Activated T-cell treated with anti-CD3 and anti-CD28 coated beads for 1 hour (primary cell): ENCODE results near the gene GARS1.

Experiments used
- DNase-seq: peaks from one replicate; pipeline ENCODE4 v3.0.0-alpha.2; 2020; ENCODE audit warnings: low read depth

Gene GARS1

DNA sequence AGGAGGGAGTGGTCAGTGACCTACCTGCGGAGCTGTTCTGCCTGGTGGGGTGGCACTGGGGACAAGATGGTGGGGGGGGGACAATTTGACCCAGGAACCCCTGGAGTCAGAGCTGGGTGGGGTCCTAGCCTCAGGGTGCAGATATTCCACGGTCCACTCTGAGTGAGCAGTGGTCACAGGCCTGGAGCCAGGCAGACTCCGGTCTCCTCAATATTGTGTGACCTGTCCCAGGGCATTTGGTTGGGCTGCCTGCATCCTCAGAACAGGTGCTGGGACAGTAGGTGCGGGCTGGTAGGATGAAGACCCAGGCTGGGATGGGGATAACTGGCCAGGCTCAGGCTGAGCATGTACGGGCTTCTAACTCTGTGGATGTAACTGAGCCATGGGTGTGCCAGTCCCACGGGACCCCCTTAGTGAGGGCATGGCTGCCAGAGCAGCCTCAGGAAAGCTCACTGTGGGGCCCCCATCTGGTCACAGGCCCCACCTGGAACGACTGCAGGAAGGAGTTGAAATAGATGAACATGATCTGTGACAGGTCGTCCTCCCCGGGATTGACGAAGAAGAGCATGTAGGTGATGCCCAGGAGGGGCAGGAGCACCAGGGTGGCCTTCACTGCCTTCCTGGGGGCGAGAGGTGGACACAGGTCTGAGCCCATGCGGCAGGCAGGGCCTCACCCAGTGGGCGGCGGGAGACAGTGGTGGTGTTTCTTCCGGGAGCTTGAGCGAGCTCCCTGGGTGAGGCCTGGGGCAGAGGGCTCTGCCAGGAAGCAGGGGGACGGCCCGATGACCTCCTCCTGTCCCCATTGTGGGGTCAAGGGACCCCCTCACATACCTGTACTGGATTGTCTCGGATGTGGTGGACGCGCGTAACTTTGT lies 60.7 kb downstream of the GARS1 start:
- no peak for DNase-seq

DNA sequence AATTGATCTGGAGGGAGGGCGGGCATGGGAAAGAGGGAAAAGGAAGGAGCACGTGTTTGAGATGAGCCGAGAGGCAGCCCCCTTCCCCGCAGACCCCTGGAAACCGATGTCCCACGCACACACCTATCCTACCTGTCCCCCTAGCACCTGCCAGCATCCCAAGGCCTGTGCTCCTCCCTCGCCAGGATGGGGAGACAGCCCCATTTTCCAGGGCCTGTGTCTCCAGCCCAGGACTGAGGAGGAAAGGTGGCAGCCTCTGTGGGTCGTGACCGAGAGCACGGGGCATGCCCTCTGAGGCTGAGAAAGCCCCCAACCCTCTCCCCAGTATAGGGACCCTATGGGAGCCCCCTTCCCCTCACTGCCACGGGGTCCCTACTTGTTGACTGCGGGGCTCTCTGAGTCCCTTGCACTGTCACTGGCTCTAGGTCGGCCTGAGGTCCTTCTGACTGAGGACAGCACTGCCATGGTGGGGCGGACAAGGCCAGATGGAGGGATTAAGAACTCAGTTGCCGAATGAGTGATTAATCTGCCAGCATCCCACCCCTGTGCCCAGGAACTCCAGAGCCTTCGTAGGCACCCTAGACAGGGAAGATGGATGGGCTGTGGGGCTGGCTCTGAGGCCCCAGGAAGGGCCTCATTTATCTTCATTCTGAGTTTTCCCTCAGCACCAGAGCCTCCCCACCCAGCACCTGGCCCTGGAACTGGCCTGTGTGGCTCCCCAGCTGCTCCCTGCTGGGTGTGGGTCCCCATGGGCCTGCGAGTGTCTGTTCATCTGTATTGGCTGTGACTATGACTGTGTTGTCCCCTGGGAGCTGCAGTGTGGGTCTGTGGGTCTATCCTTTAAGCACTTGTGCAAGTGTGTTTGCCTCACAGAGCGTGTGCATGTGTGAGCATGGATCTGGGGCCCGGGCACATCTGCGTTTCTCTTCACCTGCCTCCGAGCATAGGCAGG lies 61.6 kb downstream of the GARS1 start:
- no peak for DNase-seq

DNA sequence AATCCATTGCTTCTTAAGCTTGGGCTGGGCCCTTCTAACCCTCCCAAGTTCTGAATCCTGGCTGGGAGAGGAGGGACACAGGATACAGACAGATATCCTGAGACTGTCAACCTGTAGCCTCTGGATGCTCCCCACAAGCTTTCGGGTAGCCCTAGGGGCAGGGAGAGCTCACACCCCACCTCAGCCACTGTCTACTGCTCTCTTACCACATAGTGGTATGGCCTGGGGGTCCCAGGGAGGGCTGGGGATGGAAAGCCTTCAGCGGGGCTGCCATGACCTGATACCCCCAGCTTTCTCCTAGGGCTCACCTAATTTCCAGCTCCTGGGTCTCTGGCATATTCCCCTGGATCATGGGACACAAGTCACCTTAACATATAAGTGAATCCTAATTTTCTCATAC lies 62.5 kb downstream of the GARS1 start:
- no peak for DNase-seq

DNA sequence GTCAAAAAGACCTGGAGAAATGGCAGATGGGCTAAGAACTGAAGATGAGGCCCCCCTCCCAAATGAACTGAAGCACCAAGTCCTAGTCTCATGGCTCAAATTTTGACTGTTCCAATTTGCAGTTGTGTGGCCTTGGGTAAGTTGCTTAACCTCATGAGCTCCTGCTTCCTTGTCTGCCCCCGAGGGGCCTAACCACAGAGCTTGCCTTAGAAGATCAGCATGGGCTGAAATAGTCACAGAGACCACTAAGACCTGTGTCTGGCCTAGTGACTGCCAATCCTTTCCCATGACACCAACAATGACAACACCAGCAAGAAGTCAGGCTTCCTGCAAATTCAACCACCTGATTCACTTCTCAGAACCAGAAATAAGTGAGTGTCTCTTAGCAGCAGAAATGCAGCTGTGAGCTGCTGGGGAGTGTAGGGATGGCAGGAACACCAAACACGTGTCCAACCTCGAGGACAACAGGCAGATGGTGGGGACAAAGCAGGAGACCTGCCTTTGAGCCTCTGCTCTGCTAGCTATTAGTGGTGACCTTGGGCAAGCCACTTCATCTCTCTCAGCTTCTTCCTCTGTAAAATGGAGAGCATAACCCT lies 63.9 kb downstream of the GARS1 start:
- DNase-seq = no peak

DNA sequence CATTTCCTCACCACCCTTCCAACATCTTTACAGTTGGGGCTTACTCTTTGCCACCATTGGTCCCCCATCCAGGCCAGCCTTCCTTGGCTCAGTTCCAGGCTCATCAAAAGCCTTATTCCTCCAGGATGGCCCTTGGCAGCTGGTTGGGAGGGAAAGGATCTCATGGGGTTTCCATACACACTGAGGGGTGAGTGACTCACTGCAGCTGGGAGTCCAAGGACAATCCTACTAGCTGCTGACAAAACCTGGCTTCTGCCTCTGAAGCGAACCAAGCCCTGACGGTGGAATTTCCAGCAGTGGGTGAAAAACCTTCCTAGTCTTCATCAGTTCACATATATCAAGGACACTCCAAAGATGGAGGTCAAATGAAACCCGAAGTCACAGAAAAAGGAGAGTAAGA lies 64.6 kb downstream of the GARS1 start:
- no peak for DNase-seq

DNA sequence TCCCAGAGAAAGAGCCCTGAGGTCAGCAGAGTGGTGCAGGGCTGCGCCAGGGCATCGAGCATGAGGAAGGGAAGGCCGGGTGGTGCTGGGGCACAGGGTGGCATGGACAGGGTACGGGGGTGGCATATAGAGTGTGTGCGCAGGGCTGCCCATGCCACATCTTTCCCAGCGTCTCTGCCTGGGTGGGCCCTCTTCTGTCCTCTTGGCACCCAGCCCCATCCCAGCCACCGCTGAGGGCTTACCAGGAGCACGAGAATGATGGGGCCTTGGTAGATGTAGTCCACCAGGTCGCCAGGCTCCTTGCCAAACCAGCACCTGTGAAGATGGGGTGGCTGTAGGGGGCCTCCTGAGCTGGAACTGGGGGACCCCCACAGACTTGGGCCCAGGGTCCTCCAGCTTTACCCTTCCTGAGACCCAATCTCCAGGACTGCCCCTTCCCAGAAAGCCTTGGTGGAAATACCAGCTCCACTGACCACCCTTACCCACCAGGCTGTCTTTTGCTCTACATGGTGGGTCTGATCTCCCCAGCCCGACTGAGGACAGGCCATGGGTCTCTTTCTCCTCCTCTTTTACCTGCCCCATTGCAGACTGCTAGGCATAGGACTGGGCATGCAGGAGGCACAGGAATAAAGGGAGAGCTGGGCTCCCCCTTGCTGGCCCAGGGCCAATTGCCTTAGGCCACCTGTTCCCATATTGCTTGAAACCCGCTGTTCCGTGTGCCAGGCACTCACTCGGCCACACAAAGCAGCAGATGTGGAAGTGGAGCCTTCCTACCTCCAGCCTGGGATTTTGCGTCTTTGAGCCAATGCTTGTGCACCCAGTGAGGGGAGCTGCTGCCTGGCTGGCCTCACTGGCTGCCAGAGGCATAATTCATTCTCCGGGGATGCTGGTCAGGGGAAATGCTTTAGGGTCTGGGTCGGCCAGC lies 65.9 kb downstream of the GARS1 start:
- DNase-seq = no peak

DNA sequence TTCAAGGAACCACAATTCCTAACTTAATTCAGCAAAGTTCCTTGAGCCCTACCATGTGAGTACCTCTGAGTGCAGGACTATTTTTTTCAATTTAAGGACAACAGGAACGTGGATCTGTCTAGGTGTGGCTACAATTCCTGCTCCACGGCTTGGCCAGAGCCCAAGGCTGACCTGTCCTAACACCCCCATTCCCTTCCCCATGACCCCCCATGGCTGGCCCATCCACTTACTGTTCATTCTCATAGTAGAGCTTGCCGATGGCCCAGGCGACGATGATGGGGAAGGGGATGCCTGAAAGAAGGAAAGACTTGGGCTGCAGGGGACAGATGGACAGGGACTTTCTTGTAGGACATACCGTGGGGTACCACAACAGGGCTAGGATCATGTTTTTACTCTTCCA lies 67.2 kb downstream of the GARS1 start:
- DNase-seq = no peak

DNA sequence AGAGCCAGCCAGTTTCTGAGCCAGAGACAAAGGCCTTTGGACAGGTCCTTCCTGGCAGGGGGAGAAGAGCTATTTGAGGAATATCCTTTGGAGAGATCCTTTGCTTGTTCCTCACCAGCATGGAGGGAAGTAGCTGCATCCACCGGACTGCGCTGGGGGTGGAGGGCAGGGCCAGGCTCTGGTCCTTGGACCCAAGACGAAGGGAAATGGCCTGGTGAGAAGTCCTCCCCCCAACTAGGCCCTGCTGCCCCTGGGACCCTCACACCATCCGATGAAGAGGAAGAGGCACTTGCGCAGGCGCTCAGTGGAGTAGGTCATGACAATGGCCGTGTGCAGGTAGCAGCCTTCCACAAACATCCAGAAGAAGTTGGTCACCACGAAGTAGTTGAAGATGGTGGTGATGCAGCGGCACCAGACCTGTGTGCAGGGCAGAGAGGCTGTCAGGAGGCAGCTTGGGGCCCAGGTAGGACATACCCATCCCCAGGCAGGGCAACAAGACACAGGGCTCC lies 67.8 kb downstream of the GARS1 start:
- DNase-seq = no peak

DNA sequence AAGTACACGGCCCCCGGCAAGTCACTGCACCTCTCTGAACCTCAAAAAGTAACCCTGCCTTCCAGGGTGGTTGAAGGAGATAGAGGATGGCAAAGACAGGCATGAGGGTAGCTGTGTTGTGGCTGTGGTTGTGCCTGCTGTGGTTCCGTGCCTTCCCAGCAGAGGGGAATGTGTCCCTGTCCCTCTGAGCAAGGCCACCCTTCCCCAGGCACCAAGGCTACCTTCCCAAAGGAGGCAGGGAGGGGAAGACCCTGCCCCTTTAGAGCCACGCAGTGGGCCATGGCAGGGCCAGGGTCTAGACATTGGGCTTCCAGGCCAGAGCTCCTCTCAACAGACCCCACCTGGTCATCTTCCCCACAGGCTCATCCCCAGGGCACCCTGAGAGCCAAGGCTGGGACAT lies 68.7 kb downstream of the GARS1 start:
- DNase-seq = no peak

DNA sequence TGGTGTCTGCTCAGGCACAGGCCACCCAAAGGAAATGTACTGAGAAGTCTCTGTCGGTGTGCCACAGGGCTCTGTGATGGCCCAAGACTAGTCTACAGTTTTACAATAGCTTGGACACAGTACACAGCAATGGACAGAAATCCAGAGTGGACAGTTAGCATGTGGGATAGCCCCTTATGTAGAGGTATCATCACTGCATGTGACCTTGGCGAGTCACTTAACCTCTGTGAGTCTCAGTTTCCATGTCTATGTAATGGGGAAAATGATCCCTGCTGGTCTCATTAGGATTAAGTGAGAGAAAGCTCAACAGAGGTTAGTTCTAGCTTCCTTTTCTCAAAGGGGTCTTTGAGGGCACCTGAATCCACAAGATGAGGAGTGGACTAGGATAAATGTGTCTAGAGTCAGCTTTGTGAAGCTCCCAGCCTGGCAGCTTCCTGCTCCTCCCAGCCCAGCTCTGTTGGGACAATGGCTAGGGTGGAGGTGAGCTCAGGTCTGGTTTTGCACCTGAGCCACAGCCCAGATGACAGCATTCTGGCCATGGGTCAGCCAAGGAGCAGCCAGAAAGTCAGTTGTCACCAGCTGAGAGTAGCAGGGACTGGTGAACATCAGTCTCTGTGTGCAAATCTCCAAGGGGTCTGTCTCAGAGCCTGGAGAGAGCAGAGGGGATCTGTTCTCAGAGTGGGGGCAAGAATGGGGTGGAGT lies 69.7 kb downstream of the GARS1 start:
- DNase-seq = no peak

DNA sequence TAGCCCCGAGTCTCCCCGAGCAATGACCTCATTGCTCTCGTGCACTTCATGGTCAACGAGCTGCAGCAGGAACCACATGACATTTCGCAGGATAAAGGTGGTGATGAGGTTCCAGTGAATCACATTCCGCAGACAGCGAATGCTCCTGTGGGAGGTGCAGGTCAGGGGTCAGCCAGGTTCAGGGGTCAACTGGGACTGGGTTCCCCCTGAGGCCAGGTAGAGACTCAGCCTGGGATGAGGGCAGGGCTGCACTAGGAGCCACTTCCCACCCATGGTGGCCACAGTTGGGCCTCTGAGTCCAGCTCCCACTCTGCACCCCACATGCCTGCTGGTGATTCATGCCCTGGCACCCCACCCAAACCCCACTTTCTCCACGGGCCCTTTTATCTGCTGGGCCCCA lies 70.4 kb downstream of the GARS1 start:
- no peak for DNase-seq

DNA sequence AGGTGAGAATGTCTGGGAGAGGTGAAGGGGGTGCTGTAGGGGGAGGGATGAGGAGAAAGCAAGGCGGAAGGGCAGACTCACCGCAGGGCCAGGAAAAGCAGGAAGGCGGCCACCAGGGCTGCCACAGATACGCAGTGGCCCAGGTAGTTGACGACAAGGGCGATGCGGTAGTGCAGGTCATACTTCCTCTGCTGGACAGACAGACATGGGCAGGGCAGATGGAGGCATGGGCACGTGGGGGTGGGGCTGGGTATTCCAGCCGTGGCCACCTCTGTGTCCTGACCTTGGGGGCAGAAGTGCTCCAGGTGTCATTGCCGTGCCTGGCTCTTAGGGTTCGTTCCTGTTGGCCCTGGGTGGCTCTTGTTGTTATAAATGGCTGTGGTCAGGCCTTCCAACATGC lies 70.8 kb downstream of the GARS1 start:
- no peak for DNase-seq

DNA sequence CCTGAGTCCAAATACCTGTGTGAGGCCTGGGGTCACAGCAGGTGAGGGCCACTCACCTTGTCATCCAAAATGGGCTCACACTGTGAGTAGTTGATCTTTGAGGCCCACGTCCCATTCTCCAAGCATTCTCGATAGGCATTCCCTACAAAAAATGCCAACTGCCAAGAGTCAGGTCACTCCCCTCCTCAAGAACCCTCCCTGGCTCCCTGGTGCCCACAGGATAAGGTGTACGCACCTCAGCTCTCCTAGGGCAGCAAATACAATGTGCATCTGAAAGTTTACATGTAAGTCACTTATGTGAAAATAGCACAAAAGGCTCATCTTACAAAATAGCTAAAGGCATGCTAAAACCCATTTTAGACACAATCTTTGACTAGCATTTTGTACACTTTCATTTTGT lies 72.5 kb downstream of the GARS1 start:
- no peak for DNase-seq

DNA sequence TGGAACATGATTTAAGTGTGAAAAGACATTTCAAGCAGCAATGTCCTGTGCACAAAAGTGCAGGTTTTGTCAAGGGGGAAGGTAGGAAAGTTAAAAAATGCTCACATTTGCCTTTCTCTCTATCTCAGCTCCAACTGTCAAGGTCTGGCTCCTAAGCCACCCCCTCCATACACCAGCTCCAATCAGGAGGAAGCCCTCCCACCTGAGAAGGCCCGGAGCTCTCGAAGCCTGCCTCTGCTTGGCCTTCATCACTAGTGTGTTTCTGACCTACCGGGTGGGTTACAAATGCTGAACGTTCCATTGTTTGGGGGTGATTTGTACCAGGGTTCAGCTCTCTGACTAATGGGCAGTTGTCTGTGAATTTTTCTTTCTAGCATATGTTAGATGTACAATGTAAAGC lies 73.4 kb downstream of the GARS1 start:
- DNase-seq = no peak

DNA sequence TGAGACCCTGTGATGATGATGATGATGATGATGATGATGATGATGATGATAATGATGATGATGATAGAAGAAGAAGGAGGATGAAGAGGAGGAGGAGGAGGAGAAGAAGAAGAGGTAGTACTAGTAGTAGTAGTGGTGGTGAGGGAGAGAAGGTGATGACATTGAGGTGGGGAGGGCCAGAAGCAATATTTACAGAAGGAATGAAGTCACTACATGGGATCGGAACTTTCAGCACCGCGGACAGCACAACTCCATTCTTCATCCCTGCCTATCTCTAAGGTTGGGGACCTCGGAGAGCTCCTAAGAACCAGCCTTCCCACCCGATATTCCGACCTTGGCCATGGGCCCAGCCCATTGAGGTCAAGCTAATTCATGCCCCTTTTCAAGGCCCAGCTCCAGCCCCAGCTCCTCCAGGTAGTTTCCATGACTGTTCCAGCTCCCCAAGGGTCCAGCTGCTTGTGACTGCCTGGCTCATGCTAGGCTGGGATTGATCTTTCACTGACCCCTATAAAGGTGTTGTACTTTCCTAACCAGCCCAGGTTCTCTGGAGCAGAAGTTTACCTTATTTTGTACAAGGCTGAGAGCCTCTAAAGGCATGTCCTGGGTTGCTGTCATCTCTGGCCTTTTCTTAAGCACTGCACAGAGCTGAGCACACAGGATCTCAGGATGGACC lies 77.3 kb downstream of the GARS1 start:
- DNase-seq = no peak

DNA sequence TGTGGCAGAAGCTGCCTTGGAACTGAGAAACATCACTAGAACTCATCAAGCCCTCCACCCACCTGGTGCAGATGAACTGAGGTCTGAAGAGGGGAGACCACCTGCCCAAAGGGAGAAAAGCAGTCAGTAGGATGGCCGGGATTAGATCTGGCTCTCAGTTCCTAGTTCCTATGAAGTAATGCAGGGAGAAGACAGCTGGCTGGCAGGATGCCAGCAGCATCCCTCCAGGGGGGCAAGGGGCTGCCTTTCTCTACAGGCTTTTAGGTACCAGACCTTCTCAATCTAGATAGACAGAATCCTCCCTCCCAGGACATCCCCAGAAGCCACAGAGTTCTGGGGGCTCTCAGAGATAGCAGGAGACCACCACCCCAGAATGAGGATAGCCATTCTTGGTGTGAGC lies 79.7 kb downstream of the GARS1 start:
- no peak for DNase-seq

DNA sequence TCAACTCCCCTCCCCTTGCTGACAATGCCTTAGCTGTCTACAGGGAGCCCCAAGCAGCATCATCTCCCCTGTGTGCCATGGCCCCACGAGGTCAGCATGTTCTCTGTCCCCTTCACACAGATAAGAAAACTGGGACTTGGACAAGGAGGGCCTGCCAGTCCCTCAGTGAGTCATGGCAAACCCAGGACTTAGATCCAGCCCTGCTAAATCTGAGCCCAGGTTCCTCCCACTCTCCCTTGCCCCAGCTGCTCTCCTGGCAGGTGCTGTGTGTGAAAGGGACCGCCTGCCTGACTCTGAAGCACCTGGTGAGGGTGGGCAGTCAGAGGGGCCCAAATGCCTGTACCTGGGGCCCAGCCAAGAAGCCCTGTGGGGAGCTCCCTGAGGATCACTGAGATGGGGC lies 80.2 kb downstream of the GARS1 start:
- no peak for DNase-seq

DNA sequence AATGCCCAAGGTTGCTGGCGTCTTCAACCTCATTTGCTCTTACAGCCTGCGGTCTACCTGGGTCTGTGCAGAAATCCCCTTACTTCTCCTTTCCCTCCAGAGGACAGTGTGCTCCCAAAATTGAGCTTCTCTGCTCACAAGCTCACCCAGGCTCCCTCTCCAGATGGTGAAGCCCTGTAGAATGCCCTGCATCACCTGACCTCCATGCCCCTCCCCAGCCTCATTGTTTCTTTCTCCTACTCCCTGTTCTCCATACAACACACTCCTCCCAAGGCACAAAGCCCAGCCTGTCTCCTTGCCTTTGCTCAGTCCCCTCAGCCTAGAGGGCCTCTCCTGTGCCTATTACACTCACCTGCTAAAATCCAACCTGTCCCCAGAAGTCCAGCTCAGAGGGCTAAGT lies 84.1 kb downstream of the GARS1 start:
- DNase-seq = no peak

DNA sequence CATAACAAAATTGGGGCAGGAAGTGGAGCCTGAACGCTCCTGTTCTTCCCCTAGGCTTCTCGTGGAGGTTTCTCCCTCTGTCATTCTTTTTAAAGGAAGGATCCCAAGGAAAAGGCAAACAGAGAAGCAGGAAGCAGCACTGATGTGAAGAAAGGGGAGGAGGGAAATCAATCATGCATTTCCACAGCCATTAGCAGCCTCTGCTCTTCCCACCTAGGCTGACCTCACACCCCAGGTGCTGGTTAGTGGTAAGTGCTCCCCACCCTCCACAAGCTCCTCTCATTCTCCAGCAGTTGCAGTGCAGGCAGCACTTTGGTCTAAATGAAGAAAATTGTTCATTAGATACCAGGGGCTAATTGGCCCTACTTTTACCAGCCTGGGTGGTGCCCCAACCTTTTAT lies 85.0 kb downstream of the GARS1 start:
- DNase-seq = no peak

DNA sequence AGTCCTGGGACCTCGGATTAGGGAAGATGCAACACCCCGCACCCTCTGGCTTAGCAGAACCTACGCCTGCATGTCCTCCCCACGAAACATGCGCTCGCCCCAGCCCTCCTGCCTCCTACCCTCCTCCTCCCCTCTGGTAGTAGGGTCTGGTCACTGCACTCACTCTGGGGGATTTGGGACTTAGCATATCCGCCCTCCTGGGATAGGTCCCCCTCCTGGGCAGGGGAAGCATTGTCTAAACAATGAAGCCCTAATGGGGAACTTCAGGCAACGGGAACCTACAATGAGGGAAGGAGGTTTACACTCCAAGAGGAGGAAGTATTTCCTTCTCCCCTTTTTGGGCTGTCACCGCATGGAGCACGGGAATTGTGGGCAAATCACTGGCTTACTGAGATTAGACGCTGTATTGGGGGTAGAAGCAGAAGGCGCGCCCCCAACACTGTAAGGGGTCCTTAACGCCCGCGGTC lies 86.7 kb downstream of the GARS1 start:
- no peak for DNase-seq
